ENCODE data around the gene EMILIN3.

Gene EMILIN3

DNA sequence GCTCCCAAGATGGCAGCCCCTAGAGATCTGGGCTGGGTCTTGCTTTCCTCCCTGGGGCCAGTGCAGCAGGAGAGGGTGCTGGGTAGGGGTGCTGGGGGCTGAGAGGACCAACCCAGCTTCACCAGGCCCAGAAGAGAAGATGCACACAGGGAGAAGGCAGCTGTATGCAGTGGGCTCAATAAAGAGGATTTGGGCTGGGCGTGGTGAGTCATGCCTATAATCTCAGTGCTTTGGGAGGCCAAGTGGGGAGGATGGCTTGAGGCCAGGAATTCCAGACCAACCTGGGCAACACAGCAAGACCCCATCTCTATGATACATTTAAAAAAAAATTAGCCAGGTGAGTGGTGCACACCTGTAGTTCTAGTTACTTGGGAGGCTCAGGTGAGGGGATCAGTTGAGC, 25.7 kb upstream of the EMILIN3 start:
- DNase-seq (ENCODE audit: low spot score), result no peak

DNA sequence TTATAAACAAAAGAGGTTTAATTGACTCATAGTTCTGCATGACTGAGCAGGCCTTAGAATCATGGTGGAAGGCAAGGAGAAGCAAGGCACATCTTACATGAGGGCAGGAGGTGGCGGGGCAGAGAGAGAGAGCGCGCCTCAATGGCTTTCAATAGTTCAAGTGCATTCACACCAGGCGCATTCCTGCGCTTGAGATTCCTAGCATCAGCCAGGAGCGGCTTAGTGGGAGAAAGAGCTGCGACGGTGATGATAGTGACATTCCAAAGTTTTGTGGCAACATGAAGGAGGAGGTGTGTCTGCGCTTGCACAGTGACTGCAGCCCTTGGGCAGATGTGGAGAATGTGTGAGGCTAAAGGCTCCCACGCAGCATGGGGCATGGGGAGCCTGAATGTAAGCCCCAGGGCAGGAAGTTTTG, 25.0 kb upstream of the EMILIN3 start:
- DNase-seq (ENCODE audit: low spot score), result no peak

DNA sequence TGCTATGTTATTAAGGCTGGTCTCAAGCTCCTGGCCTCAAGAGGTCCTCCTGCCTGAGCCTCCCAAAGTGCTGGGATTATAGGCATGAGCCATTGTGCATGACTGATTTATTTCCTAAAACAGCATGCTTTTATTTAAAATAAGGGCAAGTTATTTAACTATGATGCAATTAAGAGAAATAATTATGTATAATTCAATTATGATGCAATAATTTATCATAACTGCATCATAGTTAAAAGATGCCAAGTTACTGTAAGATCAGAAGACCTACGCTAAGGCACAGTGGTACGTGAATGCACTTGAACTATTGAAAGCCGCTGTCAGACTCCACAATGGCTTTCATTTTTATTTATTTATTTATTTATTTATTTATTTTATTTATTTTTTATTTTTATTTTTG, 24.3 kb upstream of the EMILIN3 start:
- no peak for DNase-seq (ENCODE audit: low spot score)

DNA sequence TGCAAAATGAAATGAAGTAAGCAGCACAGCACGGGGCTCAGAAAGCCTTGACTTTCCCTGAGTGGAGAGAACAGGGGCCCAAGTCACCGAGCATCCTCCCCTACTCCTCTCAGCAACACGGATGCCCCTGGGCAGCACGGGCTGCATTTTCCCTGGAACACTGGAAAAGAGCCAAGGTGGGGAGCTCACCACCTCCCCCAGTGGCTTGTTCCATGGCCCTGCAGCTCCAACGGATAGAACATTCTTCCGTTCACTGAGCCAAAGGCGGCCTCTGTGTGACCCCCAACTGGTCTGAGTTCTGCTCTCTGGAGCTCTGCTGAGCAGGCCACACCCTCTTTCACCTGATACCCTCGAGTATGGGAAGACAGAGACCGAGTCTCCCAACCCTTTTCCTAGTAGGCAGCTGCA, 20.8 kb upstream of the EMILIN3 start:
- peak; percentile 38 for DNase-seq (ENCODE audit: low spot score)

DNA sequence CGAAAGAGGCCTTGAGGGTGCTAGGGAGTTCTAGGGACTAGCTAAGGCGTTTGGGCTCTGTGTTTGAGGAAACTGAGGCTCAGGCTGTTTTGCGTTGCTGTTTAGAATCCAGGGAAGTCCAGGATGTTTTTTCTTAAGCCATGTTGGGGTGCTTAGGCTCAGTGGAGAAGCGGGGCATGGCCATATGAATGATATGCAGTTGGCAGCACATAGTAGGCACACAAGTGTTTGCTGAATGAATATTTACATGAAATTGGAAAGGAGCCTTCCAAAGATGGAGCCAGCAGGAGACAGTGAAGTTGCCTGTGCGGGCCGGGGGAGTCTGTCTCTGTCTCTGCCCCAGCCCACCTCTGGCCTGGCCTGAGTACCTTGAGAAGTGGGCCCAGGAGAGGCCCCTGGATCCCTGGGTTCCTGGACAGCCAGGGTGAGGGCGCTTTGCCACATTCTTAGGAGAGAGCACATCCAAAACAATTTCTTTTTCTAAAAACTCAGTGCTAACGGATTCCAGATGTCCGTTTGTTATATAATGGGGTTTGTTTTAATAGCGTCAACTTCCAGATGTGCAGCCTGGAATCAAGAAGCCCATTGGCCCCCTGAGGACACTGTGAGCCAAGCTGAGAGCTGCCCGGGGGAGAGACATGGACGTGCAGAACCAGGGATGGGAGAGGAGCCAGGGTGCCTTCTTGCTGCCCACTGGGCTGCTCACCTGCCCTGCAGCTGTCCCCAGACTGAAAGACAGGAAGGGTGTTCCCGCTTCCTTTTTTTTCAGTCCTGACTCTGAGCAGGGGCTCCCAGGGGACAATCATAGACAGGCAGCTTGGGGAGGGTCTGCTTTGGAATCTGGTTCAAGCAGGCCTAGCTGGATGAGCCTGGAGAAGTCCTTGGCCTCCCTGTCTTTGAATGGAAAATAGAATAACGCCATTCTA, 20.1 kb upstream of the EMILIN3 start:
- no peak for DNase-seq (ENCODE audit: low spot score)

DNA sequence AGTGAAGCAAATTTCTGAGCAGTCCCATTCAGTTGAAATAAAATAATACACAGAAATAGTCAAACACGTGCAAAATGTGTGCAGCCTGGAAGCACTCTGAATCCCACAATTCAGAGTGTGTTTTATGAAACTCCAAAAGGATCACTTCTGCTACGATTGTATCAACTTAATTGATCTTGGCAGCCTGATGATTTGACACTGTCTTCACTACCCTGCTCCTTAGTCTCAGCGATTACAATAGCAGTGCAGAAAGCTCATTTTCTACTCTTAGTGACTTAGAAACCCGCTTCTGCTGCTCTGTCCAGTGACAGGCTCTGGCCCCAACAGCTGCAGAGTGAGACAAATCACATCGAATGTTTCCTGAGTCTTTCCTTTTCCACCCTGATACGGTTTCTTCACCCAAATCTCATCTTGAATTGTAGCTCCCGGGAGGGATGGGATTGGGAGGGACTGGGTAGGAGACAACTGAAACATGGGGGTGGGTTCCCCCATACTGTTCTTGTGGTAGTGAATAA, 16.2 kb upstream of the EMILIN3 start:
- DNase-seq (ENCODE audit: low spot score), result no peak

DNA sequence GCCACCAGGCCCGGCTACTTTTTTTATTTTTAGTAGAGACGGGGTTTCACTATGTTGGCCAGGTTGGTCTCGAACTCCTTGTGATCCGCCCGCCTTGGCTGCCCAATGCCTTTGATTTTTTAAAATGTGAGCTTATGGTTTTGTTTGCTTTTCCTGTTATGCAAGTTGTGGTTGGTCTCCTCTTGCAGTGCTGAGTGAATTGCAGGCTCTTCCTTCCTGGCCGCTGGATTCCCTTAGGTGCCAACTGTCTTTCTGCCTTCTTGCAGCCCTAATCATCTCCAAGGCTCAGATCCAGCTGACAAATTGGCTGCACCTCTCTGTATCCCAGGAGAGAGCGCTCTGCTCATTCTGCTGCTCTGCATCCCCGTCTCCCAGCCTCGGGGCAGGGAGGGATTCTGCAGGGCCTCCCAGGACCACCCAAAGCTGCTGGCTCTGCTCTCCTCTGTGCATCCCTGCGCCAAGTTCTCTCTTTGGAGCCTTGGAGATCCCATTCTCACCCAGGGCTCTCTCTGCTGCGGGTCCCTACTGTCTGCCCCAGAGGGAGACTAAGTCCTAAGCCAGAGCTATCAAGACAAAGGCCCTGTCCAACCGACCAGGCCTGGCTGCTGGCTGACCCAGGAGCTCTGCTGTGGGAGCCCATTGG, 14.1 kb upstream of the EMILIN3 start:
- peak; percentile 27 for DNase-seq (ENCODE audit: low spot score)

DNA sequence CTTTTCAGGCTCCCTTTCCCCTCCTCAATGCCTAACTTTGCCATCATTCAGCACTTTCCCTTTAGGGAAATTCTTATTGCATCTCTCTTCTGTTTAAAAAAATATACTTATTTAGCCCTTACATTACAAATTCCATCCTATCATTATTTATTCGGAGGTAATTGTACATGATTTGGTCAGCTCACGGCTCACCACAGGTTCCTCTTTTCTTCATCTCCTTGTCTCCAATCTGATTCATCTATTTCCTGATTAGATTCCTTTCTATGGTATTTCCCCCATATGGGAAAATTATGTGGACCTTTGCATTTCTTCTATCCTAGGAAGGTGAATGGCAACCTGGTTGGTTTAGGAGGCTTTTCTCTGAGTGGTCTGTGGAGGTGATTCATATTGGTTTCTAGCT, 12.9 kb upstream of the EMILIN3 start:
- DNase-seq (ENCODE audit: low spot score), result no peak

DNA sequence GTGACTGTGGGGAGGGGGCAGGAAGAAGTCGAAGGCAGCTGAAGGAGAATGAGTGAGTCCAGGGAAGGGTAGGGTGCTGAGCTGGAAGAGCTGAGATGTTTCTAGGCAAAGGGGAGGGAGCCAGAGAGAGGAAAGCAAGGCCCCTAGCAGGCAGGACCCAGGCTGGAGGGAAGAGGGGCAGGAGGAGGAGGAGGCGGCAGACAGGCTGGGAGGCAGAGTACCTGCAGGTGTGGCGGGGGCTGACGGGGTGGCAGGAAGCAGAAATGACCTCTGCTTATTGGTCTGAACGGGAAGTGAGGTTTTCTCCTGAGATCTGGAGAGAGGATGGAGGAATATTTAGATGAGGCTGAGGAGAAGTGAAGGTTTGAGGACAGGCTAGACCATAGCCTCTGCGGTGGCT, 10.7 kb upstream of the EMILIN3 start:
- DNase-seq (ENCODE audit: low spot score), result no peak

DNA sequence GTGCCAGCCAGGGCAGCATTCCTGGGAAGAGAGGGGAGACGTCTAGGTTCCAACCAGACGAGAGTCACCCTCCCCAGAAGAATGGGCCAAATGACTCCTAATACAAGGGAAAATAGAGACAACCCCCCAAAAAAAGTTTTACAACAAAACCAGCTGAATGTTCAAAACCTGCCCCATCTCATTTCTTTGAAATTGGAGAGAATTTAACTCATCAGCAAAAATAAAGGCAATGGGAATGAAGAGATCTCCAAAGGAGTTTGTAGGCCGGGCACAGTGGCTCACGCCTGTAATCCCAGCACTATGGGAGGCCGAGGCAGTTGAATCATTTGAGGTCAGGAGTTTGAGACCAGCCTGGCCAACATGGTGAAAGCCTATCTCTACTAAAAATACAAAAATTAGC, 9.7 kb upstream of the EMILIN3 start:
- DNase-seq (ENCODE audit: low spot score), result no peak

DNA sequence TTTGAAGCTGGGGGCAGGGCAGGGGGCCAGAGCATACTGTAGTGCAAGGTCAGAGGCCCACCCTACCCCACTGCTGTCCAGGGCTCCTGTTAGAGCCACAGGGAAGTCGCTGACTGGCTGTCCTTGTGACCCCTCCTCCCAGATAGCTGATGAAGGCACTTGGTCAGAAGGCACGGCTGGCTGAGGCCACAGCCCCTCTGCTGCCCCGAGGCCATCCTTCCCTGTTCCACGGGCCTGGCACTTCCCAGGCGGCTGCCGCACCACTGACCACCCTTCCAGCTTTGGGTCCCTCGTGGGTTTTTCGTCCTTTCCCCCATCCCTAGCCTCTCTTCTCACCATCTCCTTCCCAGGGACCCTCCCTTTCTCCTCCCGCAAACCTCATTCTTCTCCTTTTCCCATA, 9.2 kb upstream of the EMILIN3 start:
- DNase-seq (ENCODE audit: low spot score), result no peak

DNA sequence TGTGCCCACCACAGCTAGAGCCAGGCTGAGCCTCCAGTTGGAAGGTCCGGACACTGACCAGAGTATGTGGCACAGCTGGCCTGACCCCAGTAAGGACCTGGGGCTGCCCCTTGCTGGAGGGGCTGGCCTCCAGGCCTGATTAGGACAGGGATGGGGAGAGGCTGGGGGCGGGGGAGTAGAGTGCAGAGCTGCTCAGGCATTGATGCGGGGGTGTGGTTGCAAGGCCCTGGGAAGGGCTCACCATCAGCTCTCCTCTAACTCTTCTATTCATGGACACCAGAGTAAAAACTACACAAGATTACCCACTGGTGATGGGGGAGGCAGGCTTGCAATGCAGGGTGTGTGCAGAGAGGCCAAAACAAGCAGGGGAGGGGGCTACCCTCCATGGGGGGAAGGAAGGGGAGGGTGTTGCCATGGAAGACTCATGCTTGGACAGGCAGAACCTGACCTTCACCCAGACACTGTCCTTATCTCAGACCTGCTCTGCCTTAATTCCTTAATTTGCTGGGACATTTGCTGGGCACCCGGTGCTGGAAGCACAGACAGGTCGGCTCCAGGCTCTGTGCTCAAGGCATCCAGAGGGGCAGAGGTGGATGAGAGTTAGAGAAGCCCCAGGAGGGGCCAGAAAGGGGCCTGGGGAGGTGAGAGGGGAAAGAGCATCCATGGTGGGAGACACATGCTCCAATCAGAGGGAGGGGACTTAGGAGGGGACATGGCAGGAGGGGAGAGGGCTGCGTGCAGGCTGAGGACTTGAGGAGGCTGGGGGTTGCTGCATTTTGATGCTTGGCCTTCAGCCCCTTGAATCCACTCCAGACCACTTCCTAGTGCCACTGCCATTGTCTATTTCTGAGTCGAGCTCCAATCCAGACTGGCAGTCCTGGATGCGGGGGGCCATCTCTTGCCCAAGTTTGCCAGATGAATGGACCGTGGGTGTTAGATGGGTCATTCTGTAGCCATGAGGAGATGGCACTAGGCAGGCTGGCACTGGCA, 7.6 kb upstream of the EMILIN3 start:
- DNase-seq (ENCODE audit: low spot score), result no peak

DNA sequence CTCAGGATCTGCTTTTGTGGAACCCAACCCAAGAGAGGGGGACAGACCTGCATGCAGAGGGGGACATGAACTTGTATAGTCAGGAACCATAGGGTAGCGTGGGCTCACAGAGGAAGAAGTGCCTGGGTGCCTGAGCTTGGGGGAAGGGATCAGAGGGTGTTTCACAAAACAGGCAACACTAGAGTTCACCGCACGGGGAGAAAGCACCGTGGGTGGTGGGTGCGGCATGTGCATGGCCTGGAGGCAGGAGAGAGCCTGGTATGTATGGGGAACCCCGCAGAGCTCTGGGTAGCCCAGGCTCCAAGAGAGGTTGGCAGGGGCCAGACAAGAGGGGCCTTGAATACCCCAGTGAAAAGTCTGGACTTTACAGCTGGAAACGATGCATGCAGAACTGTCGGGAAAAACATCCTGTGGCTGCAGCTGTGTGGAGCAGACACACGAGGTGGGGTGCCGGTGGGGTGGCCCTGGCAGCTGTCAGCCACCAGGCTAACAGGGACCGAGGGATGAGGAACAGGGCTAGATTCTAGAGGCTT, 6.7 kb upstream of the EMILIN3 start:
- no peak for DNase-seq (ENCODE audit: low spot score)

DNA sequence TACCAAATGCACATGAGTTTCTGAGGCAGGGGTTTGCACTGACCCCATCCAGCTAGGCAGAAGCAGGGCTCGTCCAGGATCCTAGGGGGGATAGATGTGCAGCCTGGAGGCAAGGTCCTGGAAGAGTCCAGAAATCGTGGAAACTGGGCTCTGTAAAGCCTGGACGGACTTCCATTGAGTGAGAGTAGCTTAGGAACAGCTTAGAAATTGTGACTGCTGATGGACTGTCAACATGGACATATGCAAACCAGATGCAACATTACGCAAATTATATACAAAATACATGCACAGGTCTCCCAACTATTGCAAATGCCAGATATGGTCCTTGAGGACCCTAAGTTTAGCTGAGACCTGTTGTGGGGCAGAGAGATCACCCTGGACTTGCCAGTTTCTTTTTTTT, 4.8 kb upstream of the EMILIN3 start:
- no peak for DNase-seq (ENCODE audit: low spot score)

DNA sequence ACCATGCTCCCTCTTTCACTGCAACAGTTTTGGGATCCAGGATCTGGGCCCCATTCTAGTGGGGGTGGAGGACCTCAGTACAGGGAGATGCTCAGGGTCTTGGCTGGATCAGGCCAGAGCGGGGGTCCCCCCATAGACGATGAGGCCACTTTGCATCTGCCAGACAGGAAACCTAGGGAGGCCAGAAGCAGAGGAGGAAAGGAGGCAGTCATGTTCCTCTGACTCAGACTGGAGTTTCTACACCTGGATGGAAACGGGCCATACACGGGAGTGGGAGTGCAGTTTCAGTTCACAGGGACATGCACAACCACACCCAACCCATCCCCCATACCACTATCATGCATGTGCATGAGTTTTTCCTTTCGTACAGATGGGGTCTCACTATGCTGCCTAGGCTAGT, 3.6 kb upstream of the EMILIN3 start:
- no peak for DNase-seq (ENCODE audit: low spot score)

DNA sequence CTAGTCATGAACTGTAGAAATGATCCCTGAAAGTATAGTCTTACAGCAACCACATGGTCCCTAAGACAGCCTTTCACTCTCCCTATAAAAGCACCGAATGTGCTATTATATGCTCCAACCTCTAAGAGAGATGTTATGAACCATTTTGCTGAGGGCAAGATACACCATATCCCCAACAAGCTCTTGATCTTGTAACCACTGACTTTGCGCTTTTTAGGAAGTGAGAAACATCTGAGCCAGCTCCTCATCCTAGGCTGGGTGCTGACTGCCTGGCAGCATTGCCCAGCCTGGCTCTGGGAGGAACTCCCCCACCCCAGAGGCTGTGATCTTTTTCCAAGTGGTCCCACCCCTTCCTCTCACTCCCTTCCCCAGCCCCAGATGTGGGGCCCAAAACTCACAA, 3.1 kb upstream of the EMILIN3 start:
- DNase-seq (ENCODE audit: low spot score), result no peak

DNA sequence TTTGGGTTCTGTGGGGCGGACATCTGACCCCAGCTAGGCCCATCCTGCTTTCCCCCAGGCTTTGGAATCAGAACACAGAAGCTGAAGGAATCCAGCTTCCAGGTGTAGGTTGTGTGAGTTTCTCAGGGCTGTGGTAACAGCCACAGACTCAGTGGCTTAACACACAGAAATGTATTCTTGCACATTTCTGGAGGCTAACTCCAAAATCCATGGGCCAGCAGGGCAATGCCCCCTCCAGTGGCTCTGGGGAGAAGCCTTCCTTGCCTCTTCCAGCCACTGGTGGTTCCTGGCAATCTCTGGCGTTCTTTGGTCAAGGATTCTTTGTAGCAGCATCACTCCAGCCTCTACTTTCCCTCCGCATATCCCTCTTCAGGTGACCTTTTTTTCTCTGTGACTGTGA, 1.3 kb upstream of the EMILIN3 start:
- DNase-seq (ENCODE audit: low spot score), result no peak

DNA sequence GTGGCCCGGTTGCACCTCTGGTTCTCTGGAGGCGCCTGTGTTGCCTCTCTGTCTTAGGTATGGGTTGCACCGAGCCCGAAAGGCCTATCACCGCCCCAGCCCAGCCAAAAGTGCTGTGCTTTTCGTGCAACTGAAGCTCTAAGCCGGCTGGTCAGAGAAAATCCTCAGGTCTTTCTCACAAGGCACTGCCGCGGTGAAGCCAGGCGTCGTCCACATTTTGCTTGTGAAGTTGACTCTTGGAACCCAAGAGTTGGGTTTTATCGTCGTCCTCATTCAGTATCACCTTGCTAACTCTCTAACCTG, 726 bp upstream of the EMILIN3 start:
- DNase-seq (ENCODE audit: low spot score), result no peak

DNA sequence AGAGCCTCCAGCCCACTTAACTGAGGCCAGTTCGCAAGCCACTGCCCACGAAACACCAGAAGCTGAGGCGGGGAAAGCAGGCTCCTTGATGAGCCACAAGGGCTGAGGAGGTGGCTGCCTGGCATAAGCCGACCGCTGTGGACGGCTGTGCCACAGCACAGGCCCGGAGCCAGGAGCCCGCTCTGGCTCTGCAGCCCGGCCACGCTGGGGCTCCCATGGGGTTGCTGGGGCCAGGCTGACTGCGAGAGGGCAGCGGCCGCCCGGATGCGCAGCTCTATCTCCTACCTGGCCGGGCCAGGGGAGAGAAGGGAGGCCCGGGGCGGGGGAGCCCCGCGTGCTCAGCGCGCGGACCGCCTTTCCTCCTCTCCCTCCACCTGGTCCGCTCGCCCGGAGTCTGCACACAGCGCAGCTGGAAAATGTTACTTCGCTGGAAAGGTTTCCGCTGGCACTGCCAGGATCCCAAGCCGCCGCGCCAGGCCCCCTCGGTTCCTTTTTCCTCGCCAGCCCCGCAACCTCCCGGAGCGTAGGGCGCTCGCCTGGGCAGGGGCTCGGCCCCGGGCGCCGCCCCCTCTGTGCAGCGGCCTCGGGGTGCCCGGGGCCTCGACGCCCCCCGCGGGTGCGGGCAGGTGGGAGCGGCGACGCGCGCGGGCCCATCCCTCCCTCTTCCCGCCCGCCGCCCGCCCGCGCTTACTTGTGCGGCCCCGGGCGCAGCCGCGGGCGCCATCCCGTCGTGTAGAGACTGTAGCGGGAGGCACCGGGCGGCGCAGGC, 657 bp downstream of the EMILIN3 start:
- peak; percentile 85 for DNase-seq (ENCODE audit: low spot score)

DNA sequence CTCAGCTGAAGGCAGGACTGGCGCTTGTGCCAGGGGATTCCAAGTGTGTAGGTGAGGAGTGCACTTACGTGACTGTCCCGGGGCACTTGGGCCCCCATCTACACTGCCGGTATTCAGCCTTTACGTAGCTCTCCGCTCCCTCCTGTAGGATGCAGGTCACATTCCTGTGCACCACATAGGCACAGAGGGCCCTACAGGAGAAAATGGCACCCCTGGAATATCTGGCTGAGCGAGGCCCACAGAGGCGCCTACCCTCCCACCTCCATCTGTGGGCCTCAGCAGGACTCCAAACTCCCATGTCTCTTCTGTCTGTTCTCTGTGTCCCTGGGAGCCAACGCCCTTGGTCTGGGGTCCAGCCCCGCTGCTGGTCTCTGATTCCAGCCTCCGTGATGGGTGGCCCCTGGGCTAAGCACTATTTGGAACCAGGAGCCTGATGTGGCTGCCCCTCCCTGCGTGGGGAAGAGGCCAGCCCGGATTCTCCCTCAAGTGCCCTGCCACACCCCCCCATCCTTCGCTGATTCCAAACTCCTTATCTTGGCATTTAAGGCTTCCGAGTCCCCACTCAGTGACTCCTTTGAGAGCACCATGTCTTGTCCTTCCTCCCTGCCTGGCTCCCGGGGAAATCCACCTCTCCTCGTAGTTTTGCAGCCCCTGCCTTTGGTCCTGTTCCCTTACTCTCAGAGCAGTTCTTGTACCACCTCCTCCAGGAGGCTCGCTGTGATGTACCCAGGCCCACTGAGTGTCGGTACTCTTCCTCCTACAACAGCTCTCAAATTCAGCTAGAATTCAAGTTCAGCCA, 1.5 kb downstream of the EMILIN3 start:
- no peak for DNase-seq (ENCODE audit: low spot score)

Data from D341Med (cell line).